Epithelial cell of proximal tubule (primary cell): ENCODE measurements around the gene CGN. TPM values are rescaled to one million over a fixed set of nuclear protein-coding genes. Genes with fewer than 3 reads are reported as not detected.

Experiments used
- DNase-seq: peaks from one replicate; pipeline ENCODE4 v3.0.0-alpha.2; 2011; ENCODE audit warnings: low read depth
- H3K4me3 ChIP-seq: 2 replicates; pipeline ENCODE4 v1.5.1; 2011; ENCODE audit warnings: low read depth, mild to moderate bottlenecking, low read length
- total RNA-seq: library from RNA; depleted of rRNA; stranded (reverse); fragments of >200 nt; gene quantifications from 2 replicates; pipeline ENCODE4 v1.2.3, GENCODE V29; 2015
- TF ChIP-seq, protein P1 (sequence below): conservative IDR thresholded peaks from 2 replicates; pipeline ENCODE4 v1.5.1; 2012; ENCODE audit warnings: low read depth, mild to moderate bottlenecking, low read length

Gene CGN
- total RNA-seq, 1 donor from 2014 or later: 9.5 TPM

DNA sequence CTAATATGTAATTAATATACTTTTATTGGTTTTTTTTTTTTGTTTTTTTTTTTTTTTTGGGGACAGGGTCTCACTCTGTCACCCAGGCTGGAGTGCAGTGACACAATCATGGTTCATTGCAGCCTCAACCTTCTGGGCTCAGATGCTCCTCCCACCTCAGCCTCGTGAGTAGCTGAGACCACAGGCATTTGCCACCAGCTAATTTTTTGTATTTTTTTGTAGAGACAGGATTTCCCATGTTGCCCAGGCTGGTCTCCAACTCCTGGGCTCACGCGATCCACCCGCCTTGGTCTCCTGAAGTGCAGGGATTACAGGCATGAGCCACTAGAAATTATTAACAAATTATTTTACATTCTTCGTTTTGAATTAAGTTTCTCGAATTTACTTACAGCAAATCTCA is 35.1 kb upstream of the CGN start:
- TF ChIP-seq, protein P1, sequence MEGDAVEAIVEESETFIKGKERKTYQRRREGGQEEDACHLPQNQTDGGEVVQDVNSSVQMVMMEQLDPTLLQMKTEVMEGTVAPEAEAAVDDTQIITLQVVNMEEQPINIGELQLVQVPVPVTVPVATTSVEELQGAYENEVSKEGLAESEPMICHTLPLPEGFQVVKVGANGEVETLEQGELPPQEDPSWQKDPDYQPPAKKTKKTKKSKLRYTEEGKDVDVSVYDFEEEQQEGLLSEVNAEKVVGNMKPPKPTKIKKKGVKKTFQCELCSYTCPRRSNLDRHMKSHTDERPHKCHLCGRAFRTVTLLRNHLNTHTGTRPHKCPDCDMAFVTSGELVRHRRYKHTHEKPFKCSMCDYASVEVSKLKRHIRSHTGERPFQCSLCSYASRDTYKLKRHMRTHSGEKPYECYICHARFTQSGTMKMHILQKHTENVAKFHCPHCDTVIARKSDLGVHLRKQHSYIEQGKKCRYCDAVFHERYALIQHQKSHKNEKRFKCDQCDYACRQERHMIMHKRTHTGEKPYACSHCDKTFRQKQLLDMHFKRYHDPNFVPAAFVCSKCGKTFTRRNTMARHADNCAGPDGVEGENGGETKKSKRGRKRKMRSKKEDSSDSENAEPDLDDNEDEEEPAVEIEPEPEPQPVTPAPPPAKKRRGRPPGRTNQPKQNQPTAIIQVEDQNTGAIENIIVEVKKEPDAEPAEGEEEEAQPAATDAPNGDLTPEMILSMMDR: no peak
- no peak overlapping the region for H3K4me3 ChIP-seq
- DNase-seq: no peak

DNA sequence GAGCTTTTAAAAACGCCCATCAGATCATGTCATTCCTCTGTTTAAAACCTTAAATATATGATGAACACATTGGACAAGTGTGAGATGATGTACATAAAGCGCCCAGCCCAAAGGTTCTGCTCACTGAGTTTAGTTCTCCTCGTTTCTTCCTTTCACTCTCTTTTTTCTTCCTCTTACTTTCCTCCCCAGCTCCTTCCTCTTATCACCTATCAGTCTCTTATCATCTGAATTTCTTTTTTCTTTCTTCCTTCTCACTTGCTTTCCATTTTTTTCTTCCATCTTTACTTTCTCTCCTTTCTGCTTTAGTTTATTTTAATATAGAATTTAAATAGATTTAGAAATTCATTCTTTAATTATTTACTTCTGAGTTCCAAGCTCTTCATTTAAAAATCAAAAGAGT is 34.1 kb upstream of the CGN start:
- DNase-seq: no peak
- TF ChIP-seq, protein P1: no peak
- no peak overlapping the region for H3K4me3 ChIP-seq

DNA sequence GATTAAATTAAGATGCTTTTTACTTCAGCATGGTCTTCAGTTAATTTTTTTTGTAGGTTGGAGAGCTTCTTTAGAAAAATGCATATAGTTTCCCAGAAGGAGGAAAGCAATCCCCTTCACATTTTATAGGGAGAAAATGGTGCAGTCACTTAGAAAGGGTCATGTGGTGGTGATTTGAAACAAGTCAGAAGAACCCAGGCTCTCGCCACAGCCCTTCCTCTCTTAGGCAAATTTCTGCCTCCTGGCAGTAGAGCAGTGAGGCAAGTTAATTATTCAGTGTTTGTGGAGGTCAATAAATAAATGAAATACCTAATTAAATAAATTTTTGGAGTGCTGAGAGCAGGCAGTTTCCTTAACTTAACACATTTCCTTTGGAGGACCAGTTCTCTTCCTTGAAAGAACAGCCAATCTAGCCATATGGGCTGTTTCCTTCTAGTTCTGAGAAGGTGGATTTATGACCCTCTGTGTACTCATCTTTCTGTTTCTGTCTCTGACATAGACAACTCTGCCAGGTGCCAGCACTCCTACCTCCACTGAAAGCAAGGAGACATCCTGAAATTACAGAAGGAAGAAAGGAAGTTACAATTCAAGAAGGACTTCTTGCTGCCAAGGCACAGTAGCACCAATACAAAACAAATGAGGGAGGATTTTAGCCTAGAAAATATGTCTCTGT is 32.9 kb upstream of the CGN start:
- TF ChIP-seq, protein P1: no peak
- no peak overlapping the region for H3K4me3 ChIP-seq
- no peak for DNase-seq

DNA sequence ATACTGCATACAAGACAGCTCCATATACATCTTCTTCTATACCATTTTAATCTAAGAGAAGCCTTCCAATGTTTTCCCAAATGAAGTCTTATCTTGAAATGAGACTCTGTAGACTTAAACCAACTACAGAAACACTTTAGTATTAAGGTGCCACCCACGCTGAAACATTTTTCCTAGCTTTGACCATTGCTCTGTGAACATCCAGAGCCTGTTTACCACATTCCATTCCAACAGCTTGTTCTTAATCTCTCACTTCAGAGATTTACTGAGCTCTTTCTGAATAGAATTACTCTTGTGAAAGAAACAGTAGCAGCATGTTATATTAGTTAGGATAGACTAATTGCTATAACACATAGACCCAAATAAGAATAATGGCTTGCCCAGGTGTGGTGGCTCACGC is 32.3 kb upstream of the CGN start:
- no peak overlapping the region for H3K4me3 ChIP-seq
- TF ChIP-seq, protein P1: no peak
- no peak for DNase-seq

DNA sequence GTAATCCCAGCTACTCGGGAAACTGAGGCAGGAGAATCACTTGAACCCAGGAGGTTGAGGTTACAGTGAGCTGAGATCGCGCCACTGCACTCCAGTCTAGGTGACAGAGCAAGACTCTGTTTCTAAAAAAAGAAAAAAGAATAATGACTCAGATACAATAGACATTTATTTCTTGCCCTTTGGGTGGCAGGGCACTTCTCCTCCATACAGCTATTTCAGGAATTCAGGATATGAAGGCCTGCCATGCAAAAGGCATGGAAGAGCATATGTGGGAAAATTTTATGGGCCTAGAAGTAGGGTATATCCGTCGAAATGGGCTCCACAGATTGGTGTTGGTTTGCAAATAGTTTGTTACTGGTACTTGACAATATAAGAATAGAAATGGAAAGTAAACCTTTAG is 31.7 kb upstream of the CGN start:
- TF ChIP-seq, protein P1: no peak
- no peak overlapping the region for H3K4me3 ChIP-seq
- no peak for DNase-seq

DNA sequence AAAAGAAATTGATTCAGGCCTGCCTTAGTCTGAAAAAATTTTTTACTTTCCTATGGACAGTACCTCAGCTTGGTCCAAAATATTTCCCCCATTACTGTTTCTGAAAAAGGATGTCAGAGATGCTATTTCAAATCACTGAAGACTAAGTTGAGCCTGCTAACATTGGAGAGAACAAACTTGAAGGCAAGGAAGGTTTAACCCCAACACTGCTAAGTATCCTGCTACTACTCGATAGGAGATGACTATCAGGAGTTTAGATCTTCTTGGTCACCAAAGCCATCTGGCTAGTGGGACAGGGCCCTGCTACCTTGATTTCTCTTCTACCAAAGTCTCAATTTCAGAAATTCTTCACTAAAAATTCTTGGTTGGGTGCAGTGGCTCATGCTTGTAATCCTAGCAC is 29.2 kb upstream of the CGN start:
- no peak for DNase-seq
- no peak overlapping the region for H3K4me3 ChIP-seq
- TF ChIP-seq, protein P1: no peak

DNA sequence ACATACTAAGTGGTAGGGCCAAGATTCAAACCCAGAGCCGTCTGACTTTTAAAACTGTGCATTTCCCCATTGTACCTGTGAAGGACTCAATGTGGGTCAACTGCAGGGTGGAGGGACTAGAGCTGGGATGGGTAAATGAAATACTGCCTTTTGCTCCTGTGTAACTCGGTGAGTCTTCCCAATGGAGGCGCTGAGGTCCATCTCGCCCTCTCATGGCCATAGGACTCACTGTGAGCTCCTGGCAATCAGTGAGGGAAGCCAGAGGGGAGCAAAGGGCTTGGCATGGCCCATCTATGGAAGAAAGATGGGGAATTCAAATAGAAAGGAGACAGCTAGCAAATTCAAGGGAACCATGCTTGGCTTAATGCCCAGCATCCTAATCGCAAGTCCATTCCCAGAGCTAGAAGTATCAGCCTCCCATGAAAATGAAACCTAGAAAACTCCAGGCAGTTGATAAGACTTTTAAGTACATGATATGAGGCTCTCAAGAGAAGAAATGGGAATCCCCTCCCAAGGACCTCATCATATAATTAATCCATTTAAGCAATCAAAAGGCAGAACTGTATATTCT is 25.4 kb upstream of the CGN start:
- TF ChIP-seq, protein P1: no peak
- H3K4me3 ChIP-seq: no peak overlapping the region
- no peak for DNase-seq
